Measurements from ENCODE around the gene MAPKAPK2.

DNA sequence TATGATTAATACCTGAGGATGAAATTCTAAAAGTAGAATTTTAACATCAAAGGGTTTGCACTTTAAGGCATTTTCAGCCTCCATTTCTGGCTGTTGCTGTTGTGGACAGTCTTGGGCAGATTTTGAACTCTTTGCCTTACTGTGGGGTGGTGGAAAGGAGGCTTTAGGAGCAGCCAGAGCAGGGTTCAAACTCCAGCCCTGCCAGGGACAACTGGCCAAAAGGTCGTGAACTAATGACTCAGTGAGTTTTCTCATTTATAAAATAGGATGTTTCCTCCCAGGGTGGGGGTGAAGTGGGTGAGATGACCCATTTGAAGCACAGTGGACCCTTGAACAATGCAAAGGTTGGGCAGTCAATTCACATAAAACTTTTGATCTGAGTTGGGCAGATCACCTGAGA is 36.7 kb downstream of the MAPKAPK2 start:
- TF ChIP-seq, protein P1, sequence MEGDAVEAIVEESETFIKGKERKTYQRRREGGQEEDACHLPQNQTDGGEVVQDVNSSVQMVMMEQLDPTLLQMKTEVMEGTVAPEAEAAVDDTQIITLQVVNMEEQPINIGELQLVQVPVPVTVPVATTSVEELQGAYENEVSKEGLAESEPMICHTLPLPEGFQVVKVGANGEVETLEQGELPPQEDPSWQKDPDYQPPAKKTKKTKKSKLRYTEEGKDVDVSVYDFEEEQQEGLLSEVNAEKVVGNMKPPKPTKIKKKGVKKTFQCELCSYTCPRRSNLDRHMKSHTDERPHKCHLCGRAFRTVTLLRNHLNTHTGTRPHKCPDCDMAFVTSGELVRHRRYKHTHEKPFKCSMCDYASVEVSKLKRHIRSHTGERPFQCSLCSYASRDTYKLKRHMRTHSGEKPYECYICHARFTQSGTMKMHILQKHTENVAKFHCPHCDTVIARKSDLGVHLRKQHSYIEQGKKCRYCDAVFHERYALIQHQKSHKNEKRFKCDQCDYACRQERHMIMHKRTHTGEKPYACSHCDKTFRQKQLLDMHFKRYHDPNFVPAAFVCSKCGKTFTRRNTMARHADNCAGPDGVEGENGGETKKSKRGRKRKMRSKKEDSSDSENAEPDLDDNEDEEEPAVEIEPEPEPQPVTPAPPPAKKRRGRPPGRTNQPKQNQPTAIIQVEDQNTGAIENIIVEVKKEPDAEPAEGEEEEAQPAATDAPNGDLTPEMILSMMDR (IDR thresholded peaks at IDR 0.05; ENCODE audit: poor library complexity) = no peak
- TF ChIP-seq EZH2 (IDR thresholded peaks at IDR 0.05; ENCODE audit: borderline replicate concordance) = no peak

All from hepatocyte (in vitro differentiated cells).